Activated CD8-positive, alpha-beta memory T cell treated with anti-CD3 and anti-CD28 coated beads for 1 hour (primary cell): ENCODE results near the gene NECTIN1.
"Not testable (repeated sequence)": the region's sequence is repeated elsewhere in the genome, so short reads cannot be mapped to it uniquely, and the experiment has no call there.

ENCODE experiments used
- DNase-seq, 2 donors: peaks; one replicate each; pipeline ENCODE4 v3.0.0-alpha.2; 2020; ENCODE audit warnings: low read depth in 1 of 2; ENCODE audit errors: extremely low read depth in 1 of 2

NECTIN1 gene

GRCh38 chr11:119622454-119623143 lies 106.4 kb downstream of the NECTIN1 start:
- DNase-seq: no peak

DNA sequence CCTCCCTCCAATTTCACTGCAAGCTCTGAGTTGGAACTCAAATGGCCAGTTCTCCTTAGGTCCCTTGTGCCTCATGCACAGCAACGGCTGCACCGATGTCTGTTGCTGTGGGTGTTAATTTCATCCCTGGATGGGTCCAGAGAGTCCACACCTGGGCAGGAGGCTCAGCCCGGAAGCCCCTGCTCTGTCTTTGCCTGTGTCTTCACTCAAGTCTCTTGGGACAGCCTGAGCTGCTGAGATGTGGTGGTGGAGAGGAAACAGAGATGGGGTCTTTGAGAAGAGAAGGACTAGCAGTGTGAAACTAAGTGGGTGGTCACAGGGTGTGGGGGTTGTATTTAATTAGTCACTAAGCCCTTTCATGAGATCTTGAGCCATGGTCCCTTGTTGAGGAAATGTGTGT lies 109.3 kb downstream of the NECTIN1 start:
- no peak for DNase-seq

DNA sequence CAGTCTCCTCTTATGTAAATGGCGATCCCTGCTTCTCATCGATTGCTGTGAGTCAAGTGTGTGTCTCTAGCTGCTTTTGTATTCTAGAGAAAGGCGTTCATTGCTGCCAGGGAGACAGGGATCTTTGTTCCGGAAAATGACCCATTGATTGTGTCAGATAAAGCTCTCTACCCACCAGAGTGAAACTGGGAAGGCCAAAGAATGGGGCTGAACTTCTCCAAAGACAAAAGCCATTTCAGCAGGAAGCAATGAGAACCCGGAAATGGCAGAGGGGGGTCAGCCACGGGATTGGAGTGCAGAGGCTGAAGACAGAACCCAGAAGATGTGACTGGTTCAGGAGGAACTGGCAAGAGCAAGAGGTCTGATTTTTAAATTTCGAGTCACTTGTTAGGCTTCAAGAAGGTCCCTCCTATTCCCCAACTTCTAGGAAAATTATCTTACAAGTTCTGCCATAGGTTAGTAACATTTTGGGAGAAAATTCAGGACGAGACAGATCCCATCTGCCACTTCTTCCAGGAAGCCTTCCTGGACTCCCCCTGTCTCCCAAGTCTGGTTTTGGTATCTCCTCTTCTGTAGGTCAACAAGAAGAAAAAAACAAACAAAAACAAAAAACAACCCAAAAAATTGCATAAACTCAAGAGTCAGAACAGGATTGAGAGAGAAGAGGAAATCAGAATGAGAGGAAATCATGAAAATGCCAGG lies 110.6 kb downstream of the NECTIN1 start:
- DNase-seq: no peak

- DNase-seq: no peak
Observed at GRCh38 chr11:119617340-119617713, 111.7 kb downstream of the NECTIN1 start.

DNA sequence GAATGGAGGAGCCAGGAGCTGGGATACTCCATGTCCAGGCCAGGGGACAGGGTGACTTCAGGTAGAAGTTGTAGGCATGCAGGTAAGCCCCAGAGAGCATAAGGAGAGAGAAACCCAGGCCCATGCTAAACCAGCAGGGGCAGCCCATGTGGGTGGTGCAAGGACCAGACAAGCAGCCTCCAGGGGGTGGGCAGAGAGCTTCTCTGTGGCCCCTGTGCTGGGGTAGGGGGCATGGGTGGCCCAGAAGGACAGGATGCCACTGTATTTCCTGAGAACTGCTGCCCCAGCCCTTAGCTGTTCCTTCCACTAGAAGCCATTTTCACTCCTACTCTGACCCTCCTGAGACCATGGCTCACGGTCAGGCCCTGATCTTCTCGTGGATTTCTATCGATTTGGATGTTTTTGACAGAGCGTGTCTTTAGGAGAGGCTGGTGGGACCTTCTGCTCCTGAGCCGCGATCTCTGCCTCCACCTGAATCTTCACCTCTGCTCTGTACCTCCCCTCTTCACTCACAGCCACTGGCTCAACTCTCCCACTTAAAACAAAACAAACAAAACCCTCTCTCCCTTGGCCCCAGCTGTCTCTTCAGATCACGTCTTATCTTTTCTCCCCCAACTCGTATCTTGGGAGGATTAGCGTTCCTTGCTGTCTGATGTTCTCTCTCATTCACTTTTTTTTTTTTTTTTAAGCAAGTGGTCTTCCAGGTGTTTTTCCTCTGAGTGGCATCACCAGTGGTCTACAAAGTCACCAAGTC lies 112.2 kb downstream of the NECTIN1 start:
- no peak for DNase-seq

DNA sequence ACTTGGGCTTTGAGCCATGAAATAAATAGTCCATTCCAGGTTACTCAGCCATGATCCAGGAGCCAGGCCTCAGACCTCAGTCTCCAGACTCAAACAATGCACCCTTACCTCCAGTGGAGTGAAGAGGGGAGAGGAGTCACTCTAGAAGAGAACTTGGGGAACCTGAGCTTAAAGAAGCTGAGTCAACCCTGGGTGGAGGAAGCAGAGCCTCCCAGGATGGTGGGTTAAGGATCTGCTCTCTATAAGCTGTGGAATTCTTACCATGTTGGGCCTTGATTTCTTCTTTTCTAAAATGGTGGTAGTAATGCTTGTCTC lies 113.2 kb downstream of the NECTIN1 start:
- no peak for DNase-seq

- DNase-seq: no peak
Observed at GRCh38 chr11:119615003-119615881, 113.8 kb downstream of the NECTIN1 start.

- DNase-seq: no peak
Observed at GRCh38 chr11:119614222-119615002, 114.6 kb downstream of the NECTIN1 start.

DNA sequence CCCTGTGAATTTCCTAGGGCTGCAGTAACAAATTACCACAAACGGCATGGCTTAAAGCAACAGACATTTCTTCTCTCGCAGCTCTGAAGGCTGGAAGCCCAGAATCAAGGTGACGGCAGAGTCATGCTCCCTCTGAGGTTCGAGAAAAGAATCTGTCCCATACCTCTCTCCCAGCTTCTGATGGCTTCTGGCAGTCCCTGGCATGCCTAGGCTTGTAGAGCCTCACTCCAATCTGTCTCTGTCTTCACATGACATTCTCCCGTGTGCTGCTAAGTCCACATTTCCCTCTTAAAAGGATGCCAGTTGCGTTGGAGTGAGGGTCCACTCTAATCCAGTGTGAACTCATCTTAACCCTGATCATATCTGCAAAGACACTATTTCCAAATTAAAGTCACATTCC lies 116.2 kb downstream of the NECTIN1 start:
- no peak for DNase-seq

DNA sequence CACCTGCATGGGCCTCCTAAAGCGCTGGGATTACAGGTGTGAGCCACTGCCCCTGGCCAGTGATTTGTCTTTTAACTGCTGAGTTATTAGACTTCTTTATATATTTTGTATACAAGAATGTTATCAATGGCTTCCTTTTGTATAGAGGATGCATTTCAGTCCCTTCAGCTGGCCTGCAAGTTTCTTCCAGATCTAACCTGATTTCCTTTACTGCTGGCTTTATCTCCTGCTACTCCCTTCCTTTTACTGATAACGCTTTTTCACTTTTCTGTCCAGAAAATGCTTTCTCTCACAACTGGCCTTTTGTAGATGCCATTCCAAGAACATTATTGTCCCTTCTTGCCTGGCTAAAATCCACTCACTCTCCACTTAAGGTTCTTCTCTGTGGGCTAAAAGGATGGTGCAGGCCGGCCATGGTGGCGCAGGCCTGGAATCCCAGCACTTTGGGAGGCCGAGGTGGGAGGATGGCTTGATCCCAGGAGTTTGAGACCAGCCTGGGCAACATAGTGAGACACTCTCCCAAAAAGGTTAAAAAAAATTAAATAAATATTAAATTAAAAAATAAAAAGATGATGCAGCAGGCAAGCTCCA lies 118.1 kb downstream of the NECTIN1 start:
- DNase-seq: no peak

DNA sequence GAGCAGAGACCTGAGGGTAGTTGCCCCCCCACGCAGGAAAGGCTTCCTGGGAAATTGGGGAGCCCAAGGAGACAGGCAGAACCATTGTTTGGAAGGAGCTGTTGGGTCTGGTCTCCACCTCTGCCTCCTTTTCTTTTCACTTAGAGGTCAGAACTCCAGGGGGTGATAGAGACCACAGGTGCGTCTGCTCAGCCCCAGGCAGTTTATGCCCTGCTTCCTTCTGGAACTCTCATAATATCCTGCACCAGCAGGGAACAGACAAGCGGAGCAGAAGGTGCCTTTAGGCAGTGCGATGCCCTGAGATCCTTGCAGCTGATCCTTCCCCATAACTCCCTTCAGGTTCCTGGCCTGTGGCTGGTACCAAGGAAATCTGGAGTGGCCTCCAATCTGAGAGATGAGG lies 120.2 kb downstream of the NECTIN1 start:
- no peak for DNase-seq

DNA sequence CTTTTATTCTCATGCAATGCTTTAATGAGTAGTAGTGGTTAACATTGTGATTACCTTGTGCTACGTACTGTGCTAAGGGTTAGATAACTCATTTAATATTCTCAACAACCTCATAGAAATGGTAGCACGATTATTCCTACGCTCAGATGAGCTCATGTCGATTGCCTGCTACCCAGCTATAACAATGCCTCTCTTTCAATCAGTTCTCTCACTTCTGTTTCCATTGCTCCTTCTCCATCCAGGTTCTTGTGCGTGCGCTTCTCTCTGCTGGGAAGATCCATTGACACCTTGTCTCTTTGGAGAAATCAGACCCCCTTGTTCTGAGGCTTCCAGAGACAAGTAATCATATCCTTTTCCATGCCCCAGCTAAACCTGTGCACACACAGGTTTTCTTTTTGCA lies 120.8 kb downstream of the NECTIN1 start:
- no peak for DNase-seq

GRCh38 chr11:119607726-119608125 lies 121.3 kb downstream of the NECTIN1 start:
- DNase-seq: no peak

- no peak for DNase-seq
Observed at GRCh38 chr11:119605137-119605665, 123.8 kb downstream of the NECTIN1 start.

DNA sequence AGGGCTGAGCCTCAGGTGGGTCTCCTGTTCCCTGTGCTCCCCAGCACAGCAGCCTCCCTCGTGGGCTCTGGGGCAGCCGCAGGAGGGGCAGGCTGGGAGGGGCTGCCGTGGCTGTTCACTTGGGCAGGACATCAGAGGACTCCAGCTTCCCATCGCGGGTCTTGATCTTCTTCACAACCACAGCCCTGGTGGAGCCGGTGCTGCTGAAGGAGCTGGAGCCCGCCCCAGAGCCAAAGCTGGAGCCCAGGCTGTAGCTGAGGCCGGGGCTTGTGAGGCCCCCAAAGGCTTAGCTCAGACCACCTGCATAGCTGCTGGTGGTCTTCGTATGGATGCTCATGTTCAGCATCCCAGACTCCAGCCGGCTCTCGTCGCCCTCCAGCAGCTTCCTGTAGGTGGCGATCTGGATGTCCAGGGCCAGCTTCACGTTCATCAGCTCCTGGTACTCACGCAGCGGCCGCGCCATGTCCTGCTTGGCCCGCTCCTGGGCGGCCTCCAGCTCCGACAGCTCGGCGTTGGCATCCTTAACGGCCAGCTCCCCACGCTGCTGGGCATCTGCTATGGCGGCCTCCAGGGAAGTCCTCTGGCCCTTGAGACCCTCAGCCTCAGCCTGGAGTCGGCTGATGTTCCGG lies 126.1 kb downstream of the NECTIN1 start:
- no peak for DNase-seq

GRCh38 chr11:119599864-119600541 lies 129.0 kb downstream of the NECTIN1 start:
- DNase-seq: no peak

DNA sequence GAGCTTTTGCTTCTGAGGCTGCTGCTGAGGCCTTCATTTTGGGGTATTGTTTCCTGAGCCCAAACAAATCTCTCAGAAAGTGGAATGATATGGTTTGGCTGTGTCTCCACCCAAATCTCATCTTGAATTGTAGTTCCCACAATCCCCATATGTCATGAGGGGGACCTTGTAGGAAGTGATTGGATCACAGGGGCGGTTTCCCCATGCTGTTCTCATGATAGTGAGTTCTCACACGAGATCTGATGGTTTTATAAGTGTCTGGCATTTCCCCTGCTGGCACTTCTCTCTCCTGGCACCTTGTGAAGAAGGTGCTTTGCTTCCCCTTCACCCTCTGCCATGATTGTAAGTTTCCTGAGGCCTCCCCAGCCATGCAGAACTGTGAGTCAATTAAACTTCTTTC lies 133.1 kb downstream of the NECTIN1 start:
- not testable (repeated sequence) for DNase-seq

DNA sequence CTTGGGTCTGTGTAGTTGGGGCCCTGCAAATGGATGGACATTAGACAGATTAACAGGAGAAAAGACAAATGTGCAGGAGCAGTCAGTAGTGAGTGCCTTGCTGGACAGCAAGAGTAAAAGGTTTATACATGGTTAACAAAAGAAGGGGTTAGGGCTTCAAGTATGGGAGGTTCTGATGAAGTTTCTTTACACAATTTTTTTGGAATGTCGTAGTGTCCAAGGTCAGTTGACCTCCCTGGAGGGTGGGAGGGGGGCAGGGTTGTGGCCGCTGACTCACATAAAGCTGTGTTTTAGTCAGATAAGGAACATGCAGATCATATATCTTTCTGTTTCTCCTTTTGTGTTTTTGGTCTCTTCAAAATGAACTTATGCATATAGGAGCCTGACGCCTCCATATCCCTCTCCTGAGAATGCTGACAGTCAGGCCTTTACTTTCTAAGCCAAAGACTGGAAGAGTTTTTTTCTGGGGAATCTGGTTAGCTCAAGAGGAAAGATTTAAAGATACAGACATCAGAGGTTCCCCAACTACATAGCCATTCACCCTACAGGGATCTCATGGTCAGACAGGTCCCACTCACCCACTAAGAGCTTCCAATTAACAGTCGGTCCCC lies 134.3 kb downstream of the NECTIN1 start:
- no peak for DNase-seq
